ENCODE results near the gene FAF1. TPM values are rescaled to one million over a fixed set of nuclear protein-coding genes. Genes with fewer than 3 reads are reported as not detected.
A peak's percentile ranks its signal among the peaks of the same experiment; 100 is the strongest.
"Not testable (repeated sequence)": the region's sequence is repeated elsewhere in the genome, so short reads cannot be mapped to it uniquely, and the experiment has no call there.

Gene FAF1
- total RNA-seq, 1 donor from 2014 or later: 54.7 TPM

GRCh38 chr1:50873458-50874187 is 86.4 kb downstream of the FAF1 start:
- peak; percentile 63 for DNase-seq (ENCODE audit: low spot score)
- intact Hi-C loops (cut with DNase I): no loop called here
- ATAC-seq: no peak

- ATAC-seq; intact Hi-C loops (cut with DNase I); DNase-seq (ENCODE audit: low spot score): not testable (repeated sequence)
These were observed 95.2 kb downstream of the FAF1 start for GRCh38 chr1:50864845-50865244.

GRCh38 chr1:50861772-50862171 is 98.3 kb downstream of the FAF1 start:
- intact Hi-C loops (cut with DNase I): no loop called here
- no peak for ATAC-seq

GRCh38 chr1:50860702-50861101 is 99.4 kb downstream of the FAF1 start:
- intact Hi-C loops (cut with DNase I): no loop called here
- ATAC-seq (no peak), DNase-seq (ENCODE audit: low spot score) (no peak)

More at GRCh38 chr1:50861772-50862171, 98.3 kb downstream of the FAF1 start:
- DNase-seq (ENCODE audit: low spot score): no peak

GRCh38 chr1:50860256-50860655 is 99.8 kb downstream of the FAF1 start:
- no peak for ATAC-seq
- intact Hi-C loops (cut with DNase I): no loop called here
- no peak for DNase-seq (ENCODE audit: low spot score)

GRCh38 chr1:50859657-50860056 is 100.4 kb downstream of the FAF1 start:
- intact Hi-C loops (cut with DNase I): no loop called here
- no peak for ATAC-seq

GRCh38 chr1:50858761-50859160 is 101.3 kb downstream of the FAF1 start:
- intact Hi-C loops (cut with DNase I): no loop called here
- DNase-seq (ENCODE audit: low spot score): no peak
- no peak for ATAC-seq

More at GRCh38 chr1:50859657-50860056, 100.4 kb downstream of the FAF1 start:
- DNase-seq (ENCODE audit: low spot score): no peak

- DNase-seq (ENCODE audit: low spot score) (no peak), ATAC-seq (no peak)
- intact Hi-C loops (cut with DNase I): no loop called here
These were observed 102.4 kb downstream of the FAF1 start for GRCh38 chr1:50857702-50858101.

- ATAC-seq: no peak
- intact Hi-C loops (cut with DNase I): no loop called here
These were observed 106.7 kb downstream of the FAF1 start for GRCh38 chr1:50853325-50853724.

GRCh38 chr1:50852889-50853288 is 107.2 kb downstream of the FAF1 start:
- intact Hi-C loops (cut with DNase I): no loop called here
- no peak for DNase-seq (ENCODE audit: low spot score)
- no peak for ATAC-seq

More at GRCh38 chr1:50853325-50853724, 106.7 kb downstream of the FAF1 start:
- DNase-seq (ENCODE audit: low spot score): no peak

GRCh38 chr1:50851466-50851865 is 108.6 kb downstream of the FAF1 start:
- intact Hi-C loops (cut with DNase I): no loop called here
- no peak for ATAC-seq
- DNase-seq (ENCODE audit: low spot score): no peak

- intact Hi-C loops (cut with DNase I): no loop called here
- DNase-seq (ENCODE audit: low spot score): no peak
- no peak for ATAC-seq
These were observed 109.0 kb downstream of the FAF1 start for GRCh38 chr1:50851034-50851433.

- ATAC-seq (no peak), DNase-seq (ENCODE audit: low spot score) (no peak)
- intact Hi-C loops (cut with DNase I): no loop called here
These were observed 112.8 kb downstream of the FAF1 start for GRCh38 chr1:50847303-50847702.

GRCh38 chr1:50846224-50846839 is 113.7 kb downstream of the FAF1 start:
- no peak for ATAC-seq
- intact Hi-C loops (cut with DNase I): no loop called here
- DNase-seq (ENCODE audit: low spot score): no peak

- intact Hi-C loops (cut with DNase I): no loop called here
- DNase-seq (ENCODE audit: low spot score): no peak
- ATAC-seq: no peak
These were observed 118.2 kb downstream of the FAF1 start for GRCh38 chr1:50841791-50842387.

- intact Hi-C loops (cut with DNase I): no loop called here
- DNase-seq (ENCODE audit: low spot score): no peak
- ATAC-seq: no peak
These were observed 124.0 kb downstream of the FAF1 start for GRCh38 chr1:50836117-50836516.

- intact Hi-C loops (cut with DNase I): no loop called here
- DNase-seq (ENCODE audit: low spot score) (no peak), ATAC-seq (no peak)
These were observed 126.9 kb downstream of the FAF1 start for GRCh38 chr1:50833216-50833615.

GRCh38 chr1:50832167-50832566 is 127.9 kb downstream of the FAF1 start:
- intact Hi-C loops (cut with DNase I): no loop called here
- DNase-seq (ENCODE audit: low spot score) (no peak), ATAC-seq (no peak)

GRCh38 chr1:50831300-50832061 is 128.6 kb downstream of the FAF1 start:
- ATAC-seq (no peak), DNase-seq (ENCODE audit: low spot score) (no peak)
- intact Hi-C loops (cut with DNase I): no loop called here

- intact Hi-C loops (cut with DNase I): no loop called here
- no peak for DNase-seq (ENCODE audit: low spot score)
- no peak for ATAC-seq
These were observed 129.4 kb downstream of the FAF1 start for GRCh38 chr1:50830621-50831020.

Data from sciatic nerve (tissue), 2 donors.